Measurements from ENCODE around the gene AKAP14. TPM values are rescaled to one million over a fixed set of nuclear protein-coding genes. Genes with fewer than 3 reads are reported as not detected.

The AKAP14 gene
- total and polyA plus RNA-seq, 4 donors = not detected

- WGBS = under 1% methylated on average over 54 of the region's 54 CpGs
- DNase-seq (ENCODE audit: low spot score) = peak; percentile 91
These were observed 43.0 kb upstream of the AKAP14 start, which contains the start of gene UPF3B for GRCh38 chrX:119852382-119853353. TSS of gene UPF3B (minus strand) at chrX:119852963. CDS start at chrX:119852928, 35 bp downstream.

More at GRCh38 chrX:119852382-119853353, 43.0 kb upstream of the AKAP14 start, which contains the start of gene UPF3B:
- peak within 1 kb of the TSS; percentile 78 to 85 (median 78) for H3K4me3 ChIP-seq (ENCODE audit: low read depth in 1 of 3, low read length in 3 of 3)
- peaks cover 0 to 7% (median 3%) of the 10 kb centered on the region in 4 donors for H3K4me1 ChIP-seq (ENCODE audit: control insufficient read depth in 4 of 4, insufficient read depth in 4 of 4, low read length in 3 of 4)
- H3K9me3 ChIP-seq (ENCODE audit: control insufficient read depth in 4 of 4, low read length in 3 of 4) = no peaks in the 10 kb centered on the region
- H3K27ac ChIP-seq (ENCODE audit: low read depth in 1 of 2, low read length in 2 of 2) = peak within 1 kb of the TSS; percentile 77 to 86
- H3K9ac ChIP-seq (ENCODE audit: low read depth in 1 of 2, low read length in 2 of 2) = peak within 1 kb of the TSS; percentile 83 to 87
- TF ChIP-seq YY1 (IDR thresholded peaks at IDR 0.05) (peak; percentile 98), REST (IDR thresholded peaks at IDR 0.05) (peak; percentile 37), HNF4A (conservative IDR thresholded peaks at IDR 0.05) (peak; percentile 37 to 38), ATF3 (IDR thresholded peaks at IDR 0.05) (no peak), MAX (IDR thresholded peaks at IDR 0.05) (peak; percentile 48), NR2F2 (IDR thresholded peaks at IDR 0.05) (no peak), RXRA (IDR thresholded peaks at IDR 0.05) (peak; percentile 54), SP1 (IDR thresholded peaks at IDR 0.05) (peak; percentile 66), RAD21 (IDR thresholded peaks at IDR 0.05) (peak; percentile 21 to 32), EGR1 (IDR thresholded peaks at IDR 0.05; ENCODE audit: low read depth in 2 of 2) (no peak), GABPA (IDR thresholded peaks at IDR 0.05 in 1 of 2, conservative IDR thresholded peaks at IDR 0.05 in 1 of 2) (peak in 1 of 2 donors; percentile 60), CTCF (IDR thresholded peaks at IDR 0.05; ENCODE audit: low read depth, low read length, missing input control) (no peak), ZBTB33 (IDR thresholded peaks at IDR 0.05) (peak; percentile 99), HNF4G (IDR thresholded peaks at IDR 0.05) (no peak), FOXA1 (IDR thresholded peaks at IDR 0.05) (no peak)
- H3K36me3 ChIP-seq (ENCODE audit: control insufficient read depth in 4 of 4, insufficient read depth in 3 of 4, low read depth in 1 of 4, low read length in 3 of 4) = peaks cover 0 to 5% (median 1%) of the 10 kb centered on the region in 4 donors
- no peaks in the 10 kb centered on the region for H3K27me3 ChIP-seq (ENCODE audit: control insufficient read depth in 4 of 4, insufficient read depth in 4 of 4, low read length in 3 of 4)
